ENCODE measurements around the gene PITX3.

DNA sequence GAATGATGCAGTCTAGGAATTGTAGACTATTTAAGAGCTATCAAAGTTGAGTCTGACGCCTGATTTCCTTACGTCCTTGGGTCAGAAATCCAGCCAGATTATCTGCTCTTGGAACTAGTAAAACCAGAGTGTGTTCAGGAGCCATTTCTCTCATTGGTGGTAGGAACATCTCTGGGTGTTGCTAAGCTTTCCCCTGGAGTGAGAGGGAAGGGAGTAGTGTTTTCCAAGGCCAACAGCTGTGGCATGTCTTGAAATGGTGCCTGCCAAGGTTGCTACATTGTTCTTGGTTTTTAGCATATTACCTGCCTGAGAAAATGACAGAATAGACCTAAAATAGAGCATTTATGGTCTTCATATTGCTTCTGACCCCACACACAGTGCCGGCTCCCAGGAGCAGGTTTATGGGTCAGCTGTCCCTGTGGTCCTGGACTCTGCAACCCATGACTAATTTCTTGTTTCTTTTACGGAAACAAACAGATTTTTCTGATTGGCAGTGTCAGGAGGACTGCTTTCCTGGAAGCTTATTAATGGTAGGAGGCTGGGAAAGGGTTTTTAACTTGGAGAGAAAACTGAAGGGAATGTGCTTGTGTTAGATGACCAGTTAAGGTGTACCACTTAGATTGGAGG, 21.5 kb upstream of the PITX3 start:
- TF ChIP-seq, protein P1, sequence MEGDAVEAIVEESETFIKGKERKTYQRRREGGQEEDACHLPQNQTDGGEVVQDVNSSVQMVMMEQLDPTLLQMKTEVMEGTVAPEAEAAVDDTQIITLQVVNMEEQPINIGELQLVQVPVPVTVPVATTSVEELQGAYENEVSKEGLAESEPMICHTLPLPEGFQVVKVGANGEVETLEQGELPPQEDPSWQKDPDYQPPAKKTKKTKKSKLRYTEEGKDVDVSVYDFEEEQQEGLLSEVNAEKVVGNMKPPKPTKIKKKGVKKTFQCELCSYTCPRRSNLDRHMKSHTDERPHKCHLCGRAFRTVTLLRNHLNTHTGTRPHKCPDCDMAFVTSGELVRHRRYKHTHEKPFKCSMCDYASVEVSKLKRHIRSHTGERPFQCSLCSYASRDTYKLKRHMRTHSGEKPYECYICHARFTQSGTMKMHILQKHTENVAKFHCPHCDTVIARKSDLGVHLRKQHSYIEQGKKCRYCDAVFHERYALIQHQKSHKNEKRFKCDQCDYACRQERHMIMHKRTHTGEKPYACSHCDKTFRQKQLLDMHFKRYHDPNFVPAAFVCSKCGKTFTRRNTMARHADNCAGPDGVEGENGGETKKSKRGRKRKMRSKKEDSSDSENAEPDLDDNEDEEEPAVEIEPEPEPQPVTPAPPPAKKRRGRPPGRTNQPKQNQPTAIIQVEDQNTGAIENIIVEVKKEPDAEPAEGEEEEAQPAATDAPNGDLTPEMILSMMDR (IDR thresholded peaks at IDR 0.05) = no peak
- no peak for TF ChIP-seq EP300 (IDR thresholded peaks at IDR 0.05)
